ENCODE results near the gene SLFN12L.

Gene SLFN12L

GRCh38 chr17:35423761-35424160, 113.7 kb downstream of the SLFN12L start:
- Histone ChIP-seq H3K79me2 (ENCODE audit: low read length) (no peaks in the 10 kb centered on the region), H3K4me3 (ENCODE audit: low read length) (no peak overlapping the region), H3K9ac (ENCODE audit: low read length) (no peak overlapping the region), H3K27me3 (ENCODE audit: low read depth, low read length) (no peaks in the 10 kb centered on the region), H4K20me1 (ENCODE audit: insufficient read depth, low read length) (no peaks in the 10 kb centered on the region), H3K4me1 (ENCODE audit: low read length) (peaks cover 11% of the 10 kb centered on the region), H2AFZ (ENCODE audit: low read depth, low read length) (no peak overlapping the region), H3K4me2 (ENCODE audit: low read length) (no peak overlapping the region), H3K27ac (ENCODE audit: low read length) (no peak overlapping the region), H3K9me3 (ENCODE audit: insufficient read depth, low read length) (no peaks in the 10 kb centered on the region), H3K36me3 (replicated peaks; ENCODE audit: low read depth, low read length) (no peaks in the 10 kb centered on the region)
- TF ChIP-seq CTCF (IDR thresholded peaks at IDR 0.05; ENCODE audit: low read depth, low read length) (no peak), EZH2phosphoT487 (IDR thresholded peaks at IDR 0.05; ENCODE audit: low read depth) (no peak)
